K562 (cell line): ENCODE measurements around the gene ZNF747. TPM values are rescaled to one million over a fixed set of nuclear protein-coding genes. Genes with fewer than 3 reads are reported as not detected.
A peak's percentile ranks its signal among the peaks of the same experiment; 100 is the strongest.

Experiments
- CCNT2 ChIP-seq: IDR thresholded peaks from 2 replicates; pipeline ENCODE4 v1.6.1; 2011; ENCODE audit warnings: borderline replicate concordance, low read depth, mild to moderate bottlenecking, moderate library complexity, mixed read lengths, low read length; ENCODE audit not compliant: insufficient read length; ENCODE audit errors: extremely low read depth
- GABPA ChIP-seq: fragments of 200-800 bp; sonication (Bioruptor generic); conservative IDR thresholded peaks from 2 replicates; pipeline ENCODE4 v1.6.1; 2016; ENCODE audit warnings: low read depth, missing genetic modification characterization, missing compliant biosample characterization
- NR2C2 ChIP-seq, 2 experiments: fragments of 200-800 bp in 1 of 2; sonication (Bioruptor generic) in 1 of 2; sonication (generic) in 1 of 2; formaldehyde crosslinking in 1 of 2; IDR thresholded peaks; 2 replicates each; pipeline versions ENCODE4 v1.6.1 to v1.8.0; 2016 to 2022; ENCODE audit warnings: mild to moderate bottlenecking in 1 of 2, missing compliant biosample characterization in 1 of 2, missing genetic modification characterization in 1 of 2, missing genetic modification reagents in 1 of 2
- ZEB2 ChIP-seq: fragments of 450-650 bp; IDR thresholded peaks from 2 replicates; pipeline ENCODE4 v1.6.1; 2016
- ZNF253 ChIP-seq: fragments of 250-450 bp; sonication (Bioruptor Pico); conservative IDR thresholded peaks from 2 replicates; pipeline ENCODE4 v1.6.1; 2021; ENCODE audit warnings: mild to moderate bottlenecking
- polyA plus RNA-seq, 8 experiments: library from polyadenylated mRNA; depleted of rRNA in 4 of 8; stranded (reverse) in 5 of 8; unstranded in 3 of 8; fragments of >200 nt; fragmentation: Nextera tagmentation in 2 of 8; fragmentation: Illumina TruSeq in 1 of 8; extraction: Ambion mirVana in 2 of 8; extraction: Trizol in 1 of 8; gene quantifications; 2 replicates each; pipeline versions ENCODE4 v1.2.1 to v1.2.3, GENCODE V29; 2011 to 2014; ENCODE audit warnings: inconsistent platforms in 1 of 8, missing spikeins in 1 of 8
- total RNA-seq, 7 experiments: library from RNA; depleted of rRNA in 6 of 7; stranded (reverse); fragments of >200 nt in 6 of 7; fragmentation: Illumina TruSeq in 2 of 7; extraction: Trizol in 2 of 7; gene quantifications; 2 replicates each; pipeline versions ENCODE4 v1.2.1 to v1.2.3, GENCODE V29; 2011 to 2021; ENCODE audit warnings: low replicate concordance in 1 of 7
- TF ChIP-seq, protein P1 (sequence below): sonication (generic); formaldehyde crosslinking; IDR thresholded peaks from 2 replicates; pipeline ENCODE4 v1.8.0; 2022; ENCODE audit warnings: missing genetic modification reagents, mild to moderate bottlenecking, moderate library complexity, borderline replicate concordance
- TF ChIP-seq, protein P2 (sequence below), 2 experiments: fragments of 450-650 bp in 1 of 2; sonication (generic) in 1 of 2; formaldehyde crosslinking in 1 of 2; IDR thresholded peaks; 2 replicates each; pipeline versions ENCODE4 v1.7.1 to v1.9.0; 2016 to 2022; ENCODE audit warnings: inconsistent platforms in 1 of 2, mild to moderate bottlenecking in 1 of 2, missing genetic modification reagents in 1 of 2
- TF ChIP-seq, protein P3 (sequence below): sonication (generic); formaldehyde crosslinking; IDR thresholded peaks from 2 replicates; pipeline ENCODE4 v1.8.1; 2023; ENCODE audit warnings: mild to moderate bottlenecking, missing genetic modification reagents
- TF ChIP-seq, protein P4 (sequence below): fragments of 450-650 bp; formaldehyde crosslinking; IDR thresholded peaks from 2 replicates; pipeline ENCODE4 v1.4.0; 2022; ENCODE audit warnings: missing genetic modification characterization

The ZNF747 gene
- total and polyA plus RNA-seq, 9 of the 15 experiments (the other 6 are each of a cell fraction or from before 2014, with no cell fraction given): 0.14 to 3.3 (median 1.5) TPM

DNA sequence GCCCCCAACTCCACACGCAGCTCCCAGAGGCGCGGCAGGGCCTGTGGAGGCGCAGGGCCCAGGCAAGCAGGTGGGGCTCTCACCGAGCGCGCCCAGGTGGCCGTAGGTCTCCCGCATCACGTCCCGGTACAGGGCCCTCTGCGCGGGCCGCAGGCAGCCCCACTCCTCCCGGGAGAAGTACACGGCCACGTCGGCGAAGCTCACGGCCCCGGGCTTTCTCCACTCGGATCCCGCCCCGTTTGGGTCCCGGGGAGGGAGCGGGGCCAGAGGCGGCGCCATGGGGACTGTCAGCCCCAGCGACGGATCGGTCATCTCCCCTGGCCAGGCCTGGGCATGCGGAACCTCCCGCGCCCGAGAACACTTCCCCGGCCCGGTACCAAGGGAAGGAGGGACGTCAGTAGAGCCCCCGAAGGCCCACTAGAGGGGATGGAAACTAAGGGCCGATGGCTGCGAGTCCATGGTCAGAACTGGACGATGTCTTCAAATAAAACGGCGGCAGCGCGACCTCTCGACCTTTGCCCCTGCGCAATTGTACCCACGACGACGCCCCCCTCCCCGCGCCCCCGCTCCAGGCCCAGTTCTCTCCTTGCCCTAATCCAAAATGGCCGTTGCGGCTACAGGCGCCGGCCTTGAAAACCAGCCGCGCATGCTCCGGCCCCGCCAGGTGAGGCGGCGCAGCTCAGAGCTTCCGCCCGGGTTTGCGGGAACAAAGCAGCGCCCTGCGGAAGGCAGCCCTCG, at the start of gene ZNF747 (continued):
- TF ChIP-seq, protein P1, sequence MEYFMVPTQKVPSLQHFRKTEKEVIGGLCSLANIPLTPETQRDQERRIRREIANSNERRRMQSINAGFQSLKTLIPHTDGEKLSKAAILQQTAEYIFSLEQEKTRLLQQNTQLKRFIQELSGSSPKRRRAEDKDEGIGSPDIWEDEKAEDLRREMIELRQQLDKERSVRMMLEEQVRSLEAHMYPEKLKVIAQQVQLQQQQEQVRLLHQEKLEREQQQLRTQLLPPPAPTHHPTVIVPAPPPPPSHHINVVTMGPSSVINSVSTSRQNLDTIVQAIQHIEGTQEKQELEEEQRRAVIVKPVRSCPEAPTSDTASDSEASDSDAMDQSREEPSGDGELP (CRISPR knock-in tag): peak; percentile 87
- 0 out of 2 replicates have a peak, but pooled peaks have one; percentile 19 for TF ChIP-seq ZEB2
- TF ChIP-seq, protein P2, sequence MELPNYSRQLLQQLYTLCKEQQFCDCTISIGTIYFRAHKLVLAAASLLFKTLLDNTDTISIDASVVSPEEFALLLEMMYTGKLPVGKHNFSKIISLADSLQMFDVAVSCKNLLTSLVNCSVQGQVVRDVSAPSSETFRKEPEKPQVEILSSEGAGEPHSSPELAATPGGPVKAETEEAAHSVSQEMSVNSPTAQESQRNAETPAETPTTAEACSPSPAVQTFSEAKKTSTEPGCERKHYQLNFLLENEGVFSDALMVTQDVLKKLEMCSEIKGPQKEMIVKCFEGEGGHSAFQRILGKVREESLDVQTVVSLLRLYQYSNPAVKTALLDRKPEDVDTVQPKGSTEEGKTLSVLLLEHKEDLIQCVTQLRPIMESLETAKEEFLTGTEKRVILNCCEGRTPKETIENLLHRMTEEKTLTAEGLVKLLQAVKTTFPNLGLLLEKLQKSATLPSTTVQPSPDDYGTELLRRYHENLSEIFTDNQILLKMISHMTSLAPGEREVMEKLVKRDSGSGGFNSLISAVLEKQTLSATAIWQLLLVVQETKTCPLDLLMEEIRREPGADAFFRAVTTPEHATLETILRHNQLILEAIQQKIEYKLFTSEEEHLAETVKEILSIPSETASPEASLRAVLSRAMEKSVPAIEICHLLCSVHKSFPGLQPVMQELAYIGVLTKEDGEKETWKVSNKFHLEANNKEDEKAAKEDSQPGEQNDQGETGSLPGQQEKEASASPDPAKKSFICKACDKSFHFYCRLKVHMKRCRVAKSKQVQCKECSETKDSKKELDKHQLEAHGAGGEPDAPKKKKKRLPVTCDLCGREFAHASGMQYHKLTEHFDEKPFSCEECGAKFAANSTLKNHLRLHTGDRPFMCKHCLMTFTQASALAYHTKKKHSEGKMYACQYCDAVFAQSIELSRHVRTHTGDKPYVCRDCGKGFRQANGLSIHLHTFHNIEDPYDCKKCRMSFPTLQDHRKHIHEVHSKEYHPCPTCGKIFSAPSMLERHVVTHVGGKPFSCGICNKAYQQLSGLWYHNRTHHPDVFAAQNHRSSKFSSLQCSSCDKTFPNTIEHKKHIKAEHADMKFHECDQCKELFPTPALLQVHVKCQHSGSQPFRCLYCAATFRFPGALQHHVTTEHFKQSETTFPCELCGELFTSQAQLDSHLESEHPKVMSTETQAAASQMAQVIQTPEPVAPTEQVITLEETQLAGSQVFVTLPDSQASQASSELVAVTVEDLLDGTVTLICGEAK (IDR thresholded peaks at IDR 0.05): peak; percentile 76
- TF ChIP-seq, protein P2 (CRISPR knock-in tag; IDR thresholded peaks at IDR 0.05): no peak
- TF ChIP-seq NR2C2 (CRISPR knock-in tag; IDR thresholded peaks at IDR 0.05): peak; percentile 86
- TF ChIP-seq NR2C2 (tag; IDR thresholded peaks at IDR 0.05): peak; percentile 99
- TF ChIP-seq ZNF253 (CRISPR knock-in tag): no peak
- TF ChIP-seq CCNT2: peak; percentile 13
- TF ChIP-seq, protein P3, sequence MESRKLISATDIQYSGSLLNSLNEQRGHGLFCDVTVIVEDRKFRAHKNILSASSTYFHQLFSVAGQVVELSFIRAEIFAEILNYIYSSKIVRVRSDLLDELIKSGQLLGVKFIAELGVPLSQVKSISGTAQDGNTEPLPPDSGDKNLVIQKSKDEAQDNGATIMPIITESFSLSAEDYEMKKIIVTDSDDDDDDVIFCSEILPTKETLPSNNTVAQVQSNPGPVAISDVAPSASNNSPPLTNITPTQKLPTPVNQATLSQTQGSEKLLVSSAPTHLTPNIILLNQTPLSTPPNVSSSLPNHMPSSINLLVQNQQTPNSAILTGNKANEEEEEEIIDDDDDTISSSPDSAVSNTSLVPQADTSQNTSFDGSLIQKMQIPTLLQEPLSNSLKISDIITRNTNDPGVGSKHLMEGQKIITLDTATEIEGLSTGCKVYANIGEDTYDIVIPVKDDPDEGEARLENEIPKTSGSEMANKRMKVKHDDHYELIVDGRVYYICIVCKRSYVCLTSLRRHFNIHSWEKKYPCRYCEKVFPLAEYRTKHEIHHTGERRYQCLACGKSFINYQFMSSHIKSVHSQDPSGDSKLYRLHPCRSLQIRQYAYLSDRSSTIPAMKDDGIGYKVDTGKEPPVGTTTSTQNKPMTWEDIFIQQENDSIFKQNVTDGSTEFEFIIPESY (CRISPR knock-in tag): peak; percentile 81; the same call in 1 of the 2 replicates
- TF ChIP-seq GABPA (tag): peak; percentile 88
- TF ChIP-seq, protein P4, sequence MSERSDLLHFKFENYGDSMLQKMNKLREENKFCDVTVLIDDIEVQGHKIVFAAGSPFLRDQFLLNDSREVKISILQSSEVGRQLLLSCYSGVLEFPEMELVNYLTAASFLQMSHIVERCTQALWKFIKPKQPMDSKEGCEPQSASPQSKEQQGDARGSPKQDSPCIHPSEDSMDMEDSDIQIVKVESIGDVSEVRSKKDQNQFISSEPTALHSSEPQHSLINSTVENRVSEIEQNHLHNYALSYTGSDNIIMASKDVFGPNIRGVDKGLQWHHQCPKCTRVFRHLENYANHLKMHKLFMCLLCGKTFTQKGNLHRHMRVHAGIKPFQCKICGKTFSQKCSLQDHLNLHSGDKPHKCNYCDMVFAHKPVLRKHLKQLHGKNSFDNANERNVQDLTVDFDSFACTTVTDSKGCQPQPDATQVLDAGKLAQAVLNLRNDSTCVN (CRISPR knock-in tag): no peak
